GM12891 (cell line): ENCODE results near the gene RGS14.
A peak's percentile ranks its signal among the peaks of the same experiment; 100 is the strongest.

Source experiments
- DNase-seq: peaks from one replicate; pipeline ENCODE4 v3.0.0; 2011; ENCODE audit warnings: low spot score; ENCODE audit not compliant: insufficient read length
- FAIRE-seq: peaks from 2 replicates; lab custom pipeline; 2011; peaks lifted over from hg19 to GRCh38; lab: Jason Lieb, UNC
- PAX5 ChIP-seq: IDR thresholded peaks from 2 replicates; pipeline ENCODE4 v1.6.1; 2011; ENCODE audit warnings: low read length, moderate library complexity, mild to moderate bottlenecking; ENCODE audit not compliant: insufficient read depth, severe bottlenecking
- POLR2A ChIP-seq: IDR thresholded peaks from 2 replicates; pipeline ENCODE4 v1.6.1; 2011; ENCODE audit warnings: low read depth, low read length, control low read depth
- POLR2AphosphoS5 ChIP-seq: IDR thresholded peaks from 2 replicates; pipeline ENCODE4 v1.6.1; 2011; ENCODE audit warnings: low read depth, low read length, control low read depth
- POU2F2 ChIP-seq: IDR thresholded peaks from 2 replicates; pipeline ENCODE4 v1.6.1; 2011; ENCODE audit warnings: low read depth, mild to moderate bottlenecking, control low read depth, low read length, moderate library complexity
- SPI1 ChIP-seq: IDR thresholded peaks from 2 replicates; pipeline ENCODE4 v1.6.1; 2011; ENCODE audit warnings: low read depth, low read length, control low read depth
- TAF1 ChIP-seq: IDR thresholded peaks from 2 replicates; pipeline ENCODE4 v1.6.1; 2011; ENCODE audit warnings: low read depth, low read length, control low read depth

Gene RGS14

GRCh38 chr5:177344891-177345290, 12.8 kb upstream of the RGS14 start:
- DNase-seq: no peak
- FAIRE-seq: no peak
- TF ChIP-seq SPI1: no peak
- no peak for TF ChIP-seq POU2F2
- TF ChIP-seq PAX5: no peak
- TF ChIP-seq POLR2A: no peak
- no peak for TF ChIP-seq POLR2AphosphoS5

- FAIRE-seq (no peak), DNase-seq (no peak)
These were observed 10.9 kb upstream of the RGS14 start for GRCh38 chr5:177346820-177347219.

GRCh38 chr5:177347699-177348098, 10.0 kb upstream of the RGS14 start:
- no peak for DNase-seq
- TF ChIP-seq POU2F2: no peak
- TF ChIP-seq POLR2A: no peak
- no peak for TF ChIP-seq TAF1
- no peak for TF ChIP-seq SPI1
- no peak for TF ChIP-seq PAX5
- no peak for TF ChIP-seq POLR2AphosphoS5
- FAIRE-seq: no peak

More at GRCh38 chr5:177346820-177347219, 10.9 kb upstream of the RGS14 start:
- TF ChIP-seq POLR2AphosphoS5: no peak
- TF ChIP-seq PAX5: no peak
- TF ChIP-seq POLR2A: no peak
- no peak for TF ChIP-seq TAF1
- TF ChIP-seq POU2F2: no peak
- no peak for TF ChIP-seq SPI1

- FAIRE-seq (no peak), DNase-seq (no peak)
- no peak for TF ChIP-seq TAF1
- TF ChIP-seq POU2F2: no peak
- no peak for TF ChIP-seq POLR2A
- TF ChIP-seq PAX5: no peak
- no peak for TF ChIP-seq SPI1
These were observed 8.4 kb upstream of the RGS14 start for GRCh38 chr5:177349362-177349647.

GRCh38 chr5:177349762-177350161, 8.0 kb upstream of the RGS14 start:
- DNase-seq (no peak), FAIRE-seq (no peak)
- no peak for TF ChIP-seq PAX5
- TF ChIP-seq TAF1: no peak
- no peak for TF ChIP-seq SPI1
- no peak for TF ChIP-seq POLR2AphosphoS5
- no peak for TF ChIP-seq POLR2A
- TF ChIP-seq POU2F2: no peak

- no peak for FAIRE-seq
These were observed 6.8 kb upstream of the RGS14 start for GRCh38 chr5:177350776-177351391.

GRCh38 chr5:177351392-177352329, 6.1 kb upstream of the RGS14 start, which contains the start of gene LMAN2:
TSS of gene LMAN2 (minus strand) at chr5:177351668. CDS start at chr5:177351647, 21 bp downstream.
- FAIRE-seq (peak; percentile 93), DNase-seq (peak; percentile 90)
- TF ChIP-seq SPI1 (peak; percentile 54), POLR2AphosphoS5 (peak; percentile 93), POLR2A (peak; percentile 89), TAF1 (peak; percentile 97), POU2F2 (peak; percentile 83; the same call in 1 of the 2 replicates), PAX5 (no peak)

More at GRCh38 chr5:177350776-177351391, 6.8 kb upstream of the RGS14 start:
- no peak for TF ChIP-seq POLR2AphosphoS5
- no peak for TF ChIP-seq PAX5
- no peak for TF ChIP-seq TAF1
- TF ChIP-seq POU2F2: no peak
- no peak for DNase-seq

GRCh38 chr5:177353093-177353492, 4.6 kb upstream of the RGS14 start:
- DNase-seq (no peak), FAIRE-seq (no peak)
- TF ChIP-seq POLR2A: no peak

GRCh38 chr5:177354256-177354655, 3.5 kb upstream of the RGS14 start:
- DNase-seq (no peak), FAIRE-seq (no peak)
- TF ChIP-seq POLR2A (no peak), POU2F2 (no peak), SPI1 (no peak), TAF1 (no peak), POLR2AphosphoS5 (no peak), PAX5 (no peak)

- DNase-seq (no peak), FAIRE-seq (no peak)
- no peak for TF ChIP-seq POLR2AphosphoS5
- no peak for TF ChIP-seq POLR2A
- TF ChIP-seq PAX5: no peak
- no peak for TF ChIP-seq POU2F2
- TF ChIP-seq TAF1: no peak
- no peak for TF ChIP-seq SPI1
These were observed 3.0 kb upstream of the RGS14 start for GRCh38 chr5:177354711-177355110.
